Ureter (tissue), 1 donor: Measurements from ENCODE around the gene TMC3. TPM values are rescaled to one million over a fixed set of nuclear protein-coding genes. Genes with fewer than 3 reads are reported as not detected.

Experiments used
- DNase-seq: peaks from one replicate; pipeline ENCODE4 v3.0.0-alpha.2; 2020; ENCODE audit warnings: low spot score
- total RNA-seq: library from RNA; stranded (reverse); gene quantifications from one replicate; pipeline ENCODE4 v1.2.4, GENCODE V29; 2023
- donor health status: DM: yes; HTN: yes; CAD: no.

TMC3 gene
- total RNA-seq, 1 donor from 2014 or later = 1.4 TPM

- DNase-seq = no peak
These were observed 75.4 kb downstream of the TMC3 start for GRCh38 chr15:81298611-81299010.

GRCh38 chr15:81297603-81298575, 76.1 kb downstream of the TMC3 start:
- no peak for DNase-seq

- no peak for DNase-seq
These were observed 76.9 kb downstream of the TMC3 start for GRCh38 chr15:81297147-81297572.

GRCh38 chr15:81296673-81297072, 77.3 kb downstream of the TMC3 start:
- no peak for DNase-seq

- no peak for DNase-seq
These were observed 77.8 kb downstream of the TMC3 start for GRCh38 chr15:81296186-81296585.

GRCh38 chr15:81295486-81296121, 78.4 kb downstream of the TMC3 start:
- no peak for DNase-seq

GRCh38 chr15:81294516-81294880, 79.5 kb downstream of the TMC3 start:
- DNase-seq = no peak

GRCh38 chr15:81293728-81294515, 80.1 kb downstream of the TMC3 start:
- no peak for DNase-seq

- no peak for DNase-seq
These were observed 81.5 kb downstream of the TMC3 start for GRCh38 chr15:81292523-81293001.

- DNase-seq = no peak
These were observed 82.0 kb downstream of the TMC3 start for GRCh38 chr15:81291916-81292522.

- DNase-seq = no peak
These were observed 84.1 kb downstream of the TMC3 start for GRCh38 chr15:81289910-81290309.

- no peak for DNase-seq
These were observed 85.4 kb downstream of the TMC3 start for GRCh38 chr15:81288616-81289015.

- no peak for DNase-seq
These were observed 86.0 kb downstream of the TMC3 start for GRCh38 chr15:81288040-81288439.

GRCh38 chr15:81286621-81287121, 87.3 kb downstream of the TMC3 start:
- DNase-seq = no peak

- DNase-seq = no peak
These were observed 88.6 kb downstream of the TMC3 start for GRCh38 chr15:81285461-81285860.

GRCh38 chr15:81284256-81285031, 89.6 kb downstream of the TMC3 start:
- no peak for DNase-seq

- DNase-seq = no peak
These were observed 91.1 kb downstream of the TMC3 start for GRCh38 chr15:81282911-81283310.

- no peak for DNase-seq
These were observed 91.5 kb downstream of the TMC3 start for GRCh38 chr15:81282606-81282895.

GRCh38 chr15:81281766-81282605, 92.0 kb downstream of the TMC3 start:
- DNase-seq = no peak

- no peak for DNase-seq
These were observed 92.6 kb downstream of the TMC3 start for GRCh38 chr15:81281456-81281735.
